ENCODE results near the gene GPR180. TPM values are rescaled to one million over a fixed set of nuclear protein-coding genes. Genes with fewer than 3 reads are reported as not detected.

GPR180 gene
- total RNA-seq, 2 donors from 2014 or later, result 4.6 to 6.0 TPM

DNA sequence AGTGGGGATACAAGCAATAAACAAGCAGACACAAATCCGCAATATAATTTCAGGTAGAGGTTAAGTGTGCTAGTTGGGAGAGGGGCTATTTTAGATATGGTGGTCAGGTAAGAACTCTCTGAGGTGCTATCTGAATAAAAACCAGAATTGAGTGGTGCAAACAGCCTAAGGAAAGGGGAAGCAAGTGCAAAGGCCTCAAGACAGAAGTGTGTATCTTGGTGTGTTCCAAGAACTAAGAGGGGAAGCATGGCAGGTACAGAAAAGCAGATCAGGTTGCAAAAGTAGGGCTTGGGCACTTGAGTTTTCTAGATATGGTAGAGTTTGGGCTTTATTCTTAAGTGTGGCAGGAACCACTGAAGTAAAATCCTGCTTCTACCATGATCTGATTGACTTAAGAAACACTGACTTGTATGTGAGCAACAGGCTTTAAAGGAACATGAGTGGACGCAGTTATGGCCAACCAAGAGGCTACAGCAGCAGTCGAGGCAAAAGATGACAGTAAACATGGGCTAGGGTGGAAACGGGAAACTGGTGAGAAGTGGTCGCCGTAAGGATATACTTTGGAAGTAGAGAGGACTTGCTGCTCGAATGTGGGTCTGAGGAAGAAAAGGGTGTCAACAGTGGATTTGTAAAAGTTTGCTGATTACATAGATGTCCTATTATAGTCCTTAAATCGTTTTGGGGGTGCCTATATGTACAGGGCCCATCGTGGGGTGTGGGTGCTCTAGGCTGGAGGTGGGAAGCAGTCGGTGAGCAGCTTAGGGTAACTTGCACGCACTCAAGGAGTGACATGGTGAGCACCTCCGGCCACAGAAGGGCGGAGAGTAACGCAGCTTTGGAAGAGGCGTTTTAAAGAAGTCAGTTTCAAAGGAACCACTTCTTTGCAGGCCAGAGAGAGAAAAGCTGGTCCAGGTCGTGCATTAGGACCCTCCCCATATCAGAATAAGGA, 6.4 kb upstream of the GPR180 start:
- DNase-seq, result peak; percentile 21 to 28 (median 23)
- Histone ChIP-seq H3K27ac (peak overlapping the region; percentile 62 to 81 (median 74)), H3K9me3 (no peaks in the 10 kb centered on the region), H3K4me3 (peak overlapping the region; percentile 64 to 79), H3K27me3 (no peaks in the 10 kb centered on the region), H3K4me1 (peaks cover 33% of the 10 kb centered on the region), H3K36me3 (replicated peaks in 1 of 2; ENCODE audit: insufficient read depth in 1 of 2, low read depth in 2 of 2) (no peaks in the 10 kb centered on the region)
- intact Hi-C loops (cut with DNase I), result loop anchor here (10.0 kb wide), 1 partner anchor 50 kb away; no protein-coding TSS in a partner anchor
- ATAC-seq, result peak; percentile 61
- TF ChIP-seq, protein P1, sequence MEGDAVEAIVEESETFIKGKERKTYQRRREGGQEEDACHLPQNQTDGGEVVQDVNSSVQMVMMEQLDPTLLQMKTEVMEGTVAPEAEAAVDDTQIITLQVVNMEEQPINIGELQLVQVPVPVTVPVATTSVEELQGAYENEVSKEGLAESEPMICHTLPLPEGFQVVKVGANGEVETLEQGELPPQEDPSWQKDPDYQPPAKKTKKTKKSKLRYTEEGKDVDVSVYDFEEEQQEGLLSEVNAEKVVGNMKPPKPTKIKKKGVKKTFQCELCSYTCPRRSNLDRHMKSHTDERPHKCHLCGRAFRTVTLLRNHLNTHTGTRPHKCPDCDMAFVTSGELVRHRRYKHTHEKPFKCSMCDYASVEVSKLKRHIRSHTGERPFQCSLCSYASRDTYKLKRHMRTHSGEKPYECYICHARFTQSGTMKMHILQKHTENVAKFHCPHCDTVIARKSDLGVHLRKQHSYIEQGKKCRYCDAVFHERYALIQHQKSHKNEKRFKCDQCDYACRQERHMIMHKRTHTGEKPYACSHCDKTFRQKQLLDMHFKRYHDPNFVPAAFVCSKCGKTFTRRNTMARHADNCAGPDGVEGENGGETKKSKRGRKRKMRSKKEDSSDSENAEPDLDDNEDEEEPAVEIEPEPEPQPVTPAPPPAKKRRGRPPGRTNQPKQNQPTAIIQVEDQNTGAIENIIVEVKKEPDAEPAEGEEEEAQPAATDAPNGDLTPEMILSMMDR (IDR thresholded peaks at IDR 0.05), result no peak
- TF ChIP-seq POLR2A (IDR thresholded peaks at IDR 0.05), result no peak
- WGBS, 2 donors, result 4% methylated on average over 16 of the region's 16 CpGs

DNA sequence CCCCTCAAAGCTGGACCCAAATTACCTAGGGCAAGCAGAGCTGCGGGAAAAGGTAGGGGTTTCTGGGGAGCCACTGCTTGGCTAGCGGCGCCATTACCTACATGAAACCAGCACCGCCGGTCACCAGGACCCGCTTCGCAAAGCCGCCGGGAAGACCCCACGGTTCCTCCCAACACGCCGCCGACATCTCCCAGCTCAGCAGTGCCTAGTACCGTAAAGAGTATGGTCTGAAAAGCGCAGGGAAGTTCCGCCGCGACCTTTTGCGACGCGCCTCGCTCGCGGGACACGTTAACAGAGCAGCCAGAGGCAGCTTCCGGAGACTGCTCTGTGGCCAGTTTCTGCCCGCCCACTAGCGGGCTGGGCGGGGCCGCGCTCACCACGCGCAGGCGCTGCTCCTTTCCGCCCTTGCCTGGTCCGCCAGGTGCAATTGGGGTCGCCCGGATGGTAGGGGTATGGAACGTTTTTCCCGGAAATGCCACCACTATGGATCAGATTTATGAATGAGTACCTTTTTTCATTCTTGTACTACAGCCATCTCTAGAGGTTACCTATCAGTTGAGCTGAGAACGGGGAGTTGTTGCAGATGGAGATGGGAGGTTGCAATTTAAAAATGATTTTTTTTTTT, 5.6 kb upstream of the GPR180 start, which contains the start of gene TGDS:
TSS of gene TGDS (minus strand) at position 203 of the 625 bp plus-strand sequence. CDS start at position 187, 16 bp downstream.
- DNase-seq (peak; percentile 91 to 97 (median 93)), ATAC-seq (peak; percentile 99)
- no peaks in the 10 kb centered on the region for H3K27me3 ChIP-seq
- peak within 1 kb of the TSS; percentile 62 to 81 (median 74) for H3K27ac ChIP-seq
- intact Hi-C loops (cut with DNase I), result loop anchor here (10.0 kb wide), 1 partner anchor 51 kb away; no protein-coding TSS in a partner anchor
- H3K4me1 ChIP-seq, result peaks cover 33% of the 10 kb centered on the region
- 0 to 1% methylated on average over 11 to 41 of the region's 41 CpGs for WGBS, 2 donors
- peak within 1 kb of the TSS; percentile 64 to 79 for H3K4me3 ChIP-seq
- TF ChIP-seq, protein P1 (IDR thresholded peaks at IDR 0.05), result peak in 5 of 7 experiments; percentile 5 to 41 (median 22)
- TF ChIP-seq POLR2A (IDR thresholded peaks at IDR 0.05), result peak; percentile 60 to 87 (median 81)
- H3K9me3 ChIP-seq, result no peaks in the 10 kb centered on the region
- H3K36me3 ChIP-seq (replicated peaks in 1 of 2; ENCODE audit: insufficient read depth in 1 of 2, low read depth in 2 of 2), result no peaks in the 10 kb centered on the region

DNA sequence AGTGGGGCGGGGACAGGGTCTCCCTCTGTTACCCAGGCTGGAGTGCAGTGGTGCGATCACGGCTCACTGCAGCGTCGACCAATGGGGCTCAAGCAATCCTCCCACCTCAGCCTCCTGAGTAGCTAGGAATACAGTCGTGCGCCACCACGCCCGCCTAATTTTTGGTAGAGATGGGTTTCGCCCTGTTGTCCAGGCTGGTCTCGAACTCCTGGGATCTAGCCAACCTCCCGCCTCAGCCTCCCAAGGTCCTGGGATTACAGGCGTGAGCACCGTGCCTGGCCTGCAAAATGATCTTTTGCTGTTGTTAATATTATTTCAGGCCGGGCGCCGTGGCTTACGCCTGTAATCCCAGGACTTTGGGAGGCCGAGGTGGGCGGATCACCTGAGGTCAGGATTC, 5.1 kb upstream of the GPR180 start:
- DNase-seq, result no peak
- Histone ChIP-seq H3K27me3 (no peaks in the 10 kb centered on the region), H3K4me3 (peak overlapping the region in 1 of 2 donors; percentile 79), H3K36me3 (replicated peaks in 1 of 2; ENCODE audit: insufficient read depth in 1 of 2, low read depth in 2 of 2) (no peaks in the 10 kb centered on the region), H3K9me3 (no peaks in the 10 kb centered on the region), H3K4me1 (peaks cover 29% of the 10 kb centered on the region), H3K27ac (peak overlapping the region in 1 of 4 donors; percentile 81)
- intact Hi-C loops (cut with DNase I), result loop anchor here (10.0 kb wide), 1 partner anchor 52 kb away; no protein-coding TSS in a partner anchor
- TF ChIP-seq POLR2A (IDR thresholded peaks at IDR 0.05), result no peak
- TF ChIP-seq, protein P1 (IDR thresholded peaks at IDR 0.05), result no peak
- no peak for ATAC-seq
- WGBS, 2 donors, result 58 to 62% methylated on average over 20 of the region's 20 CpGs

DNA sequence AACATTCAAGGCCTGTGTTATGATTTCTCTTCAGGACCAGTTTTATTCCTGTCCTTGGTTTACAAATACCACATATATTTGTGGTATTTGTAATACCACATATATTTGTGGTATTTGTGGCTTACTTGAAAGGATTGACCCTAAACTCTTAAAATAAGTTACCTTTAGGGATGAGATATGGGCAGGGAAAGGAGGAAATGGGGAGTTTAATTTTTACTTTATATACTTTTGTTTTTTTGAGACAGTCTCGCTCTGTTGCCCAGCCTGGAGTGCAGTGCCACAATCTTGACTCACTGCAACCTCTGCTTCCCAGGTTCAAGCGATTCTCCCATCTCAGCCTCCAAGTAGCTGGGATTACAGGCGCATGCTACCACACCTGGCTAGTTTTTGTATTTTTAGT, 3.4 kb upstream of the GPR180 start:
- H3K27me3 ChIP-seq, result no peaks in the 10 kb centered on the region
- intact Hi-C loops (cut with DNase I), result loop anchor here (10.0 kb wide), 1 partner anchor 53 kb away; no protein-coding TSS in a partner anchor
- H3K9me3 ChIP-seq, result no peaks in the 10 kb centered on the region
- H3K36me3 ChIP-seq (replicated peaks in 1 of 2; ENCODE audit: insufficient read depth in 1 of 2, low read depth in 2 of 2), result no peaks in the 10 kb centered on the region
- ATAC-seq, result no peak
- WGBS, 2 donors, result 95 to 98% methylated on average over 3 of the region's 3 CpGs
- no peak for TF ChIP-seq POLR2A (IDR thresholded peaks at IDR 0.05)
- TF ChIP-seq, protein P1 (IDR thresholded peaks at IDR 0.05), result no peak
- H3K4me1 ChIP-seq, result peaks cover 32% of the 10 kb centered on the region
- no peak for DNase-seq
- H3K4me3 ChIP-seq, result no peak overlapping the region
- no peak overlapping the region for H3K27ac ChIP-seq
